T-helper 2 cell (primary cell): ENCODE results near the gene MMUT.
"Not testable (repeated sequence)": the region's sequence is repeated elsewhere in the genome, so short reads cannot be mapped to it uniquely, and the experiment has no call there.

Experiments used
- DNase-seq, 5 experiments: peaks; one replicate each; pipeline versions ENCODE4 v3.0.0 to v3.0.0-alpha.2; 2012 to 2022
- total RNA-seq, 2 donors: gene quantifications; one replicate each; lab custom pipeline; 2026; lab: John Stamatoyannopoulos, UW

Gene MMUT
- 13.7 to 28.8 reads per million in 2 donors for total RNA-seq

GRCh38 chr6:49462927-49463611 lies at the start of gene MMUT, which contains the start of gene CENPQ:
Gene MMUT (minus strand): TSS chr6:49463253. CDS start chr6:49459466, 3,787 bp downstream.
Gene CENPQ (plus strand): TSS chr6:49463370. CDS start chr6:49470177, 6,807 bp downstream.
- DNase-seq: peak; percentile 71 to 97 (median 84)

GRCh38 chr6:49509342-49509741 lies 46.3 kb upstream of the MMUT start:
- no peak for DNase-seq

GRCh38 chr6:49506569-49507111 lies 43.6 kb upstream of the MMUT start:
- DNase-seq: no peak

- no peak for DNase-seq
Measured at GRCh38 chr6:49504666-49505065, 41.6 kb upstream of the MMUT start.

- no peak for DNase-seq
Measured at GRCh38 chr6:49499623-49500022, 36.6 kb upstream of the MMUT start, which contains the start of gene GLYATL3. Gene GLYATL3 (plus strand): TSS chr6:49499923. CDS start chr6:49511991, 12,068 bp downstream.

- no peak for DNase-seq
Measured at GRCh38 chr6:49499126-49499525, 36.1 kb upstream of the MMUT start.

GRCh38 chr6:49497304-49497703 lies 34.3 kb upstream of the MMUT start:
- no peak for DNase-seq

GRCh38 chr6:49490633-49491032 lies 27.6 kb upstream of the MMUT start:
- DNase-seq: no peak

- DNase-seq: not testable (repeated sequence)
Measured at GRCh38 chr6:49483380-49483779, 20.3 kb upstream of the MMUT start.

- DNase-seq: not testable (repeated sequence)
Measured at GRCh38 chr6:49481846-49482245, 18.8 kb upstream of the MMUT start.

GRCh38 chr6:49479308-49479970 lies 16.4 kb upstream of the MMUT start:
- DNase-seq: no peak

GRCh38 chr6:49476564-49476963 lies 13.5 kb upstream of the MMUT start:
- DNase-seq: not testable (repeated sequence)

GRCh38 chr6:49468042-49468441 lies 5.0 kb upstream of the MMUT start:
- no peak for DNase-seq

- DNase-seq: no peak
Measured at GRCh38 chr6:49464691-49465090, 1.6 kb upstream of the MMUT start.

- DNase-seq: no peak
Measured at GRCh38 chr6:49463612-49463967, 537 bp upstream of the MMUT start.

GRCh38 chr6:49462599-49462926 lies 490 bp downstream of the MMUT start:
- DNase-seq: no peak

- peak in 1 of 5 experiments; percentile 54 for DNase-seq
Measured at GRCh38 chr6:49462071-49462470, 982 bp downstream of the MMUT start.

GRCh38 chr6:49457771-49458170 lies 5.3 kb downstream of the MMUT start:
- no peak for DNase-seq

- DNase-seq: peak in 1 of 5 experiments; percentile 76
Measured at GRCh38 chr6:49454787-49455709, 8.0 kb downstream of the MMUT start.

GRCh38 chr6:49453221-49453620 lies 9.8 kb downstream of the MMUT start:
- DNase-seq: no peak

- no peak for DNase-seq
Measured at GRCh38 chr6:49430866-49431265, 32.2 kb downstream of the MMUT start.

- DNase-seq: no peak
Measured at GRCh38 chr6:49430187-49430586, 32.9 kb downstream of the MMUT start.

- DNase-seq: no peak
Measured at GRCh38 chr6:49423817-49424216, 39.2 kb downstream of the MMUT start.
